ENCODE results near the gene PTTG1IP.

Gene PTTG1IP

DNA sequence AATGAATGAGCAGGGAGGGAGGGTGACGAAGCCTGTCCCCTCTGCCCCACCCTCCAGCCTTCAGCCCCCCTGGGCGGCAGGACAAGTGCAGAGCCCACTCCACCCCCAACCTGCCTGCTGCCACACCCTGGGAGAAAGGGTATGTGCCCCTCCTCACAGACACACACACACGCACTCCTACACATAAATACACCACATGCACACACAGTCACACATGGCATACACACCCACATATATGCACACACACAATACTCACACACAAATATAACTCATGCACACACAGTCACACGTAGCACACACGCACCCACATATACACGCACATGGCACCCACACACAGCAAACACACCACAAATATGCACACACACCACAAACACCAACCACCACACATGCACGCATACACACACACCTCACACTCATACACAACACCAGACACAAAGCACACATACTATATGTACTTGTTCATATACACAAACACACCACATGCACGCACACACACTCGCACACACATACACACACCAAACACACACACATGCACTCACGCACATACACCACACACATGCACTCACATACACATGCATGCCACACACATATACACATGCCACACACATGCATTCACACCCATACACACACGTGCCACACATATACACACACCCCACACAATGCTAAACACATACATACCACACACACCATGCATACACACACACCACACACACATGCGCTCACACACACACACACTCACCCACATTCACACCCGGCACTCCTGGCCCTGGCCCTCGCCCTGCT lies 30.8 kb upstream of the PTTG1IP start (continued):
- TF ChIP-seq ZNF341 (tag by site-specific recombination; IDR thresholded peaks at IDR 0.05; ENCODE audit: low read depth) = no peak
- TF ChIP-seq ZNF768 (tag by site-specific recombination; IDR thresholded peaks at IDR 0.05) = no peak
- TF ChIP-seq ZNF660 (tag by site-specific recombination; IDR thresholded peaks at IDR 0.05) = no peak
- TF ChIP-seq, protein P1, sequence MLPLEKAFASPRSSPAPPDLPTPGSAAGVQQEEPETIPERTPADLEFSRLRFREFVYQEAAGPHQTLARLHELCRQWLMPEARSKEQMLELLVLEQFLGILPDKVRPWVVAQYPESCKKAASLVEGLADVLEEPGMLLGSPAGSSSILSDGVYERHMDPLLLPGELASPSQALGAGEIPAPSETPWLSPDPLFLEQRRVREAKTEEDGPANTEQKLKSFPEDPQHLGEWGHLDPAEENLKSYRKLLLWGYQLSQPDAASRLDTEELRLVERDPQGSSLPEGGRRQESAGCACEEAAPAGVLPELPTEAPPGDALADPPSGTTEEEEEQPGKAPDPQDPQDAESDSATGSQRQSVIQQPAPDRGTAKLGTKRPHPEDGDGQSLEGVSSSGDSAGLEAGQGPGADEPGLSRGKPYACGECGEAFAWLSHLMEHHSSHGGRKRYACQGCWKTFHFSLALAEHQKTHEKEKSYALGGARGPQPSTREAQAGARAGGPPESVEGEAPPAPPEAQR (tag by site-specific recombination; IDR thresholded peaks at IDR 0.05) = no peak
- TF ChIP-seq ZNF544 (tag by site-specific recombination; IDR thresholded peaks at IDR 0.05) = peak; percentile 23; the same call in 1 of the 2 replicates
- TF ChIP-seq SP7 (tag by site-specific recombination; IDR thresholded peaks at IDR 0.05) = no peak
- TF ChIP-seq FEZF1 (tag by site-specific recombination; IDR thresholded peaks at IDR 0.05) = no peak
- 0 out of 2 replicates have a peak, but pooled peaks have one; percentile 25 for TF ChIP-seq ZNF785 (tag by site-specific recombination; IDR thresholded peaks at IDR 0.05)
- TF ChIP-seq, protein P2, sequence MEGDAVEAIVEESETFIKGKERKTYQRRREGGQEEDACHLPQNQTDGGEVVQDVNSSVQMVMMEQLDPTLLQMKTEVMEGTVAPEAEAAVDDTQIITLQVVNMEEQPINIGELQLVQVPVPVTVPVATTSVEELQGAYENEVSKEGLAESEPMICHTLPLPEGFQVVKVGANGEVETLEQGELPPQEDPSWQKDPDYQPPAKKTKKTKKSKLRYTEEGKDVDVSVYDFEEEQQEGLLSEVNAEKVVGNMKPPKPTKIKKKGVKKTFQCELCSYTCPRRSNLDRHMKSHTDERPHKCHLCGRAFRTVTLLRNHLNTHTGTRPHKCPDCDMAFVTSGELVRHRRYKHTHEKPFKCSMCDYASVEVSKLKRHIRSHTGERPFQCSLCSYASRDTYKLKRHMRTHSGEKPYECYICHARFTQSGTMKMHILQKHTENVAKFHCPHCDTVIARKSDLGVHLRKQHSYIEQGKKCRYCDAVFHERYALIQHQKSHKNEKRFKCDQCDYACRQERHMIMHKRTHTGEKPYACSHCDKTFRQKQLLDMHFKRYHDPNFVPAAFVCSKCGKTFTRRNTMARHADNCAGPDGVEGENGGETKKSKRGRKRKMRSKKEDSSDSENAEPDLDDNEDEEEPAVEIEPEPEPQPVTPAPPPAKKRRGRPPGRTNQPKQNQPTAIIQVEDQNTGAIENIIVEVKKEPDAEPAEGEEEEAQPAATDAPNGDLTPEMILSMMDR (tag by site-specific recombination; IDR thresholded peaks at IDR 0.05) = no peak
- no peak for TF ChIP-seq ZNF146 (tag by site-specific recombination; IDR thresholded peaks at IDR 0.05)
- TF ChIP-seq ZNF621 (tag by site-specific recombination; IDR thresholded peaks at IDR 0.05) = no peak; the same call in 1 of the 2 replicates
- no peak for TF ChIP-seq ZNF501 (tag by site-specific recombination; IDR thresholded peaks at IDR 0.05)

DNA sequence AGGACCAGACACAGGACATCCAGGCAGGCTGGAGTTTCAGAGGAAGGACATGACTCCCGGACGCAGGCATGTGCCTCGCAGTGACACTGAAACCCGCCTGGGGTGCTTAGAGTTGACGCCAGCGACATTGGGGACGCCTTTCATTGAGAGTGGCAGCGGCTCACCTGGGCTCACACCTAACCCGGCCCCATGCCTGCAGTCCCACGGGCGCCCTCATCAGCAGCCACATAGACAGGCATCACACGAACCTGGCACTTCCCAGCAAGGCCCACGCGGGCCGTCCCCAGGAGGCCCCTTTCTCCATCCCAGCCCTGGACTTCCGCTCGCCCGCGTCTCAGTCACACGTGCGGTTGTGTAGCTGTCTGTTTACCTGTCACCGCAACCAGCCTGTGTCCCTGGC lies 30.2 kb upstream of the PTTG1IP start:
- no peak overlapping the region for H3K4me3 ChIP-seq (ENCODE audit: low read depth, low read length)
- no peaks in the 10 kb centered on the region for H3K9me3 ChIP-seq (ENCODE audit: control insufficient read depth, insufficient read depth, low read depth, low read length)
- no peak for TF ChIP-seq ZEB2 (tag by site-specific recombination; IDR thresholded peaks at IDR 0.05)
- TF ChIP-seq IKZF3 (tag by site-specific recombination; IDR thresholded peaks at IDR 0.05) = no peak
- TF ChIP-seq OSR2 (tag by site-specific recombination; IDR thresholded peaks at IDR 0.05) = no peak
- TF ChIP-seq, protein P3, sequence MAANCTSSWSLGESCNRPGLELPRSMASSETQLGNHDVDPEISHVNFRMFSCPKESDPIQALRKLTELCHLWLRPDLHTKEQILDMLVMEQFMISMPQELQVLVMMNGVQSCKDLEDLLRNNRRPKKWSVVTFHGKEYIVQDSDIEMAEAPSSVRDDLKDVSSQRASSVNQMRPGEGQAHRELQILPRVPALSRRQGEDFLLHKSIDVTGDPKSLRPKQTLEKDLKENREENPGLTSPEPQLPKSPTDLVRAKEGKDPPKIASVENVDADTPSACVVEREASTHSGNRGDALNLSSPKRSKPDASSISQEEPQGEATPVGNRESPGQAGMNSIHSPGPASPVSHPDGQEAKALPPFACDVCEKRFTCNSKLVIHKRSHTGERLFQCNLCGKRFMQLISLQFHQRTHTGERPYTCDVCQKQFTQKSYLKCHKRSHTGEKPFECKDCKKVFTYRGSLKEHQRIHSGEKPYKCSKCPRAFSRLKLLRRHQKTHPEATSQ (tag by site-specific recombination; IDR thresholded peaks at IDR 0.05) = no peak
- TF ChIP-seq BCL11A (tag by site-specific recombination; IDR thresholded peaks at IDR 0.05; ENCODE audit: low read depth) = no peak
- no peak for TF ChIP-seq KLF9 (tag by site-specific recombination; IDR thresholded peaks at IDR 0.05; ENCODE audit: low read depth)
- no peak for TF ChIP-seq ZNF169 (tag by site-specific recombination; IDR thresholded peaks at IDR 0.05)
- no peak for TF ChIP-seq YY1 (tag by site-specific recombination; IDR thresholded peaks at IDR 0.05)
- no peak for TF ChIP-seq ZNF366 (tag by site-specific recombination; conservative IDR thresholded peaks at IDR 0.05)
- TF ChIP-seq, protein P4, sequence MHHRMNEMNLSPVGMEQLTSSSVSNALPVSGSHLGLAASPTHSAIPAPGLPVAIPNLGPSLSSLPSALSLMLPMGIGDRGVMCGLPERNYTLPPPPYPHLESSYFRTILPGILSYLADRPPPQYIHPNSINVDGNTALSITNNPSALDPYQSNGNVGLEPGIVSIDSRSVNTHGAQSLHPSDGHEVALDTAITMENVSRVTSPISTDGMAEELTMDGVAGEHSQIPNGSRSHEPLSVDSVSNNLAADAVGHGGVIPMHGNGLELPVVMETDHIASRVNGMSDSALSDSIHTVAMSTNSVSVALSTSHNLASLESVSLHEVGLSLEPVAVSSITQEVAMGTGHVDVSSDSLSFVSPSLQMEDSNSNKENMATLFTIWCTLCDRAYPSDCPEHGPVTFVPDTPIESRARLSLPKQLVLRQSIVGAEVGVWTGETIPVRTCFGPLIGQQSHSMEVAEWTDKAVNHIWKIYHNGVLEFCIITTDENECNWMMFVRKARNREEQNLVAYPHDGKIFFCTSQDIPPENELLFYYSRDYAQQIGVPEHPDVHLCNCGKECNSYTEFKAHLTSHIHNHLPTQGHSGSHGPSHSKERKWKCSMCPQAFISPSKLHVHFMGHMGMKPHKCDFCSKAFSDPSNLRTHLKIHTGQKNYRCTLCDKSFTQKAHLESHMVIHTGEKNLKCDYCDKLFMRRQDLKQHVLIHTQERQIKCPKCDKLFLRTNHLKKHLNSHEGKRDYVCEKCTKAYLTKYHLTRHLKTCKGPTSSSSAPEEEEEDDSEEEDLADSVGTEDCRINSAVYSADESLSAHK (tag by site-specific recombination; IDR thresholded peaks at IDR 0.05) = no peak
- TF ChIP-seq ZBTB7A (tag by site-specific recombination; IDR thresholded peaks at IDR 0.05; ENCODE audit: low read depth) = no peak
- TF ChIP-seq, protein P5, sequence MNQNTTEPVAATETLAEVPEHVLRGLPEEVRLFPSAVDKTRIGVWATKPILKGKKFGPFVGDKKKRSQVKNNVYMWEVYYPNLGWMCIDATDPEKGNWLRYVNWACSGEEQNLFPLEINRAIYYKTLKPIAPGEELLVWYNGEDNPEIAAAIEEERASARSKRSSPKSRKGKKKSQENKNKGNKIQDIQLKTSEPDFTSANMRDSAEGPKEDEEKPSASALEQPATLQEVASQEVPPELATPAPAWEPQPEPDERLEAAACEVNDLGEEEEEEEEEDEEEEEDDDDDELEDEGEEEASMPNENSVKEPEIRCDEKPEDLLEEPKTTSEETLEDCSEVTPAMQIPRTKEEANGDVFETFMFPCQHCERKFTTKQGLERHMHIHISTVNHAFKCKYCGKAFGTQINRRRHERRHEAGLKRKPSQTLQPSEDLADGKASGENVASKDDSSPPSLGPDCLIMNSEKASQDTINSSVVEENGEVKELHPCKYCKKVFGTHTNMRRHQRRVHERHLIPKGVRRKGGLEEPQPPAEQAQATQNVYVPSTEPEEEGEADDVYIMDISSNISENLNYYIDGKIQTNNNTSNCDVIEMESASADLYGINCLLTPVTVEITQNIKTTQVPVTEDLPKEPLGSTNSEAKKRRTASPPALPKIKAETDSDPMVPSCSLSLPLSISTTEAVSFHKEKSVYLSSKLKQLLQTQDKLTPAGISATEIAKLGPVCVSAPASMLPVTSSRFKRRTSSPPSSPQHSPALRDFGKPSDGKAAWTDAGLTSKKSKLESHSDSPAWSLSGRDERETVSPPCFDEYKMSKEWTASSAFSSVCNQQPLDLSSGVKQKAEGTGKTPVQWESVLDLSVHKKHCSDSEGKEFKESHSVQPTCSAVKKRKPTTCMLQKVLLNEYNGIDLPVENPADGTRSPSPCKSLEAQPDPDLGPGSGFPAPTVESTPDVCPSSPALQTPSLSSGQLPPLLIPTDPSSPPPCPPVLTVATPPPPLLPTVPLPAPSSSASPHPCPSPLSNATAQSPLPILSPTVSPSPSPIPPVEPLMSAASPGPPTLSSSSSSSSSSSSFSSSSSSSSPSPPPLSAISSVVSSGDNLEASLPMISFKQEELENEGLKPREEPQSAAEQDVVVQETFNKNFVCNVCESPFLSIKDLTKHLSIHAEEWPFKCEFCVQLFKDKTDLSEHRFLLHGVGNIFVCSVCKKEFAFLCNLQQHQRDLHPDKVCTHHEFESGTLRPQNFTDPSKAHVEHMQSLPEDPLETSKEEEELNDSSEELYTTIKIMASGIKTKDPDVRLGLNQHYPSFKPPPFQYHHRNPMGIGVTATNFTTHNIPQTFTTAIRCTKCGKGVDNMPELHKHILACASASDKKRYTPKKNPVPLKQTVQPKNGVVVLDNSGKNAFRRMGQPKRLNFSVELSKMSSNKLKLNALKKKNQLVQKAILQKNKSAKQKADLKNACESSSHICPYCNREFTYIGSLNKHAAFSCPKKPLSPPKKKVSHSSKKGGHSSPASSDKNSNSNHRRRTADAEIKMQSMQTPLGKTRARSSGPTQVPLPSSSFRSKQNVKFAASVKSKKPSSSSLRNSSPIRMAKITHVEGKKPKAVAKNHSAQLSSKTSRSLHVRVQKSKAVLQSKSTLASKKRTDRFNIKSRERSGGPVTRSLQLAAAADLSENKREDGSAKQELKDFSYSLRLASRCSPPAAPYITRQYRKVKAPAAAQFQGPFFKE (tag by site-specific recombination; IDR thresholded peaks at IDR 0.05; ENCODE audit: borderline replicate concordance) = no peak
- no peak for TF ChIP-seq ZNF114 (tag by site-specific recombination; IDR thresholded peaks at IDR 0.05)
- ChIA-PET POLR2A (no interaction called here), CTCF (no interaction called here)
- H3K36me3 ChIP-seq (ENCODE audit: control insufficient read depth in 2 of 2, insufficient read depth in 1 of 2, low read length in 2 of 2) = no peaks in the 10 kb centered on the region
- H3K4me1 ChIP-seq (ENCODE audit: control insufficient read depth, insufficient read depth, low read length) = no peaks in the 10 kb centered on the region
- no peak overlapping the region for H3K27ac ChIP-seq (ENCODE audit: extremely low read depth, low read depth, low read length)

Data from HEK293 (cell line).